Muscle of arm (tissue), 12 donors: ENCODE data around the gene ULBP3. TPM values are rescaled to one million over a fixed set of nuclear protein-coding genes. Genes with fewer than 3 reads are reported as not detected.
A peak's percentile ranks its signal among the peaks of the same experiment; 100 is the strongest.
"Not testable (repeated sequence)": the region's sequence is repeated elsewhere in the genome, so short reads cannot be mapped to it uniquely, and the experiment has no call there.

Experiments
- DNase-seq: peaks from one replicate; pipeline ENCODE4 v3.0.0-alpha.2; 2013
- polyA plus RNA-seq, 12 donors: library from polyadenylated mRNA; unstranded; fragments of 120-200 nt; gene quantifications; one replicate each; pipeline ENCODE4 v1.2.1, GENCODE V29; 2013; ENCODE audit not compliant: insufficient read length in 12 of 12

Gene ULBP3
- polyA plus RNA-seq, 12 donors, result 1.0 to 3.2 (median 2.3) TPM; not detected in 2

DNA sequence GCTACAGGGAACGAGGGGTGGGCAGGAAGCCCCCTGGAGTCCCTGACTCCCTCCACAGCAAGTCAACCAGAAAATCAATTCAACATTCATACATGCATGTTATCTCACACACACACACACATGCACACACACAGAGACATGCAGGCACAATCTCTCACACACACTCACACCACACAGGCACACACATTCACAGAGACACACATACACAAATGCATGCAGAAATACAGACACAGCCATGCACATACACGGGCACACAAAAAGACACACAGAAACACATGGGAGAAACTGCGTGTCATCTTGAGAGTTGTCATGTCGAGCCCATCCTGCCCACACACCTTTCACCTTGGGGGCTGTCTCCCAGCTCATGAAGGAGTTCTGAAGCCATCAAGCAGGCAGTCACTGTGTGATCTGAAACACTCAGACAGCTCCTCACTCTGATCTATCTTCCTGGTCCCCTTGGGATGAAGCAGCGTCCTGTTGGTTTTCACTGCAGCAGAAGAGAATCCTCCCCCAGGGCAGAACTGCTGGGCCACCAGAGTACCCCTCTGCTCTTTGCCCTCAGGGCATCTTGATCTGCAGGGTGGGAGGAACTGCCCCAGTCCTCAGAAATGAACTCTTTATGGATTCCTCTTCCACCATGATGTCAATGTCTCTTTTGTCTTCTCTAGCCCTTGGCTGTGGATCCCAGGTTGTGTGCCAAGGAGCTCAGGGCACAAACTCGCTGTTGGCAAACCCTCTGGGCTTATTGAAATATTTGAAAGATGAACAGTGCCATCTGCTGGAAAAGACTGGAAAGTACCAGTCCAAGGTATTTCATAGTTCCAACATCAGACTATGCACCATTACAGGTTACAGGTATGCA, 52.4 kb downstream of the ULBP3 start:
- DNase-seq, result peak; percentile 58

DNA sequence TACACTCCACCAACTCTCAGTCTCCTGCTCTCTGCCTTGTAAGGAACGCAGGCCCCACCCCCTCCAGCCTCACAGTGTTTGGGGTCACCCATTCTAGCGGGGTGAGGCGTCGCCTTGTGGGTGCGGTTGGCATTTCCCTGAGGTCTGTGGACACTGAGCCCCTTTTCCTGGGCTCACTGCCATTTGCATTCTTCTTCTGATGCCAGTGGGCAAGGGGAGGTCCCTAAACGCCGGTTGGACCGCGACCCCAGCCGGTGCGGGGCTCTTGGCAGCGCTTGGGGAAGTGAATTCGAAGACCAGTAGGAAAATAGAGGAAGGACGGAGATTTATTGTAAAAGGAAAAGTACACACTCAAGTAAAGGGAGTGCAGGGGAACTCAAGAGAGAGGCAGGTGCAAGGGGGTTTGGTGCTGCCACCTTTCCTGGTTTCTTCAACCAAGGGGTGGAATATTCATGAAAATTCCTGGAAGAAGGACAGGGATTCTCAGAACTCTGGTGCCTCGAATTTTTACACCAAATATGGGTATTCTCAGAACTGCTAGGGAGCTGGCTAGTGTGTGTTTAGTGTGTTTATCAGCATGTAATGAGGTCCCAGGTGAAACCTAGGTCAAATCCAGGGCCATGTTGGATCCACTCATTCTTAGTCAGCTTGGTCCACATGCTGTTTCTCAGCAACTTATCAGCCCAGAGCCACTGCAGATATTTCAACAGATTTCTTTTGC, 53.5 kb downstream of the ULBP3 start:
- DNase-seq, result not testable (repeated sequence)

DNA sequence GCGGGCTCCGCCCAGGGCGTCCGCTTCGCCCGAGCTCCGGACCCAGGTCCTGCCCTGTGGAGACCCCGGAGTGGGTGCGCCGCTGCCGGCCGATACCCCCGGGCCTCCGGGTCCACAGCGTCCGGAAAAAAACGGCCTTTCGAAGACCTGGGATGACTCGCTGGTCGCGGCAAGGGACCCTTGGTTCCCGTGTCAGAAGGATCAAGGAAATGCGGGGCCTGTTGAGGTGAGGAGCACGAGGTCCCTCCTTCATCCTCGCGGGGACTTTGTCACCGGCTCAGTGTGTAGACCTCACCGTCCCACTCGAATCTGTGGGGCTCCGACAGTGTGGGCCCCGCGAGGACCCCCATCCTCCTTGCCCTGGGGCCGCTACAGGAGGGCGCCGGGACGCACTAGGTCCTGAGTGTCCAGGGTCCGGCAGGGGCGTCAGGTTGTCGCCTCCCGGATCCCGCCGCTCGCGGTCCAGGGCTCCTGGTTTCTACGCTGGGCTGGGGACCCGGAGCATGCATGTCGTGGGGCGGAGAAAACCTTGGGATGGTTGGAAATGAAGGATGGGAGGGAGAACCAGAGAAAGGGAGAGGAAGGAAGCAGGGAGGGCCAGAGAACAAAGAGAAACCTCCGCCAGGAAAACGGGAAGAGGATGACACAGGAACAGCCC, 54.2 kb downstream of the ULBP3 start:
- not testable (repeated sequence) for DNase-seq

- not testable (repeated sequence) for DNase-seq
Observed at GRCh38 chr6:150013785-150014622, 54.9 kb downstream of the ULBP3 start.

DNA sequence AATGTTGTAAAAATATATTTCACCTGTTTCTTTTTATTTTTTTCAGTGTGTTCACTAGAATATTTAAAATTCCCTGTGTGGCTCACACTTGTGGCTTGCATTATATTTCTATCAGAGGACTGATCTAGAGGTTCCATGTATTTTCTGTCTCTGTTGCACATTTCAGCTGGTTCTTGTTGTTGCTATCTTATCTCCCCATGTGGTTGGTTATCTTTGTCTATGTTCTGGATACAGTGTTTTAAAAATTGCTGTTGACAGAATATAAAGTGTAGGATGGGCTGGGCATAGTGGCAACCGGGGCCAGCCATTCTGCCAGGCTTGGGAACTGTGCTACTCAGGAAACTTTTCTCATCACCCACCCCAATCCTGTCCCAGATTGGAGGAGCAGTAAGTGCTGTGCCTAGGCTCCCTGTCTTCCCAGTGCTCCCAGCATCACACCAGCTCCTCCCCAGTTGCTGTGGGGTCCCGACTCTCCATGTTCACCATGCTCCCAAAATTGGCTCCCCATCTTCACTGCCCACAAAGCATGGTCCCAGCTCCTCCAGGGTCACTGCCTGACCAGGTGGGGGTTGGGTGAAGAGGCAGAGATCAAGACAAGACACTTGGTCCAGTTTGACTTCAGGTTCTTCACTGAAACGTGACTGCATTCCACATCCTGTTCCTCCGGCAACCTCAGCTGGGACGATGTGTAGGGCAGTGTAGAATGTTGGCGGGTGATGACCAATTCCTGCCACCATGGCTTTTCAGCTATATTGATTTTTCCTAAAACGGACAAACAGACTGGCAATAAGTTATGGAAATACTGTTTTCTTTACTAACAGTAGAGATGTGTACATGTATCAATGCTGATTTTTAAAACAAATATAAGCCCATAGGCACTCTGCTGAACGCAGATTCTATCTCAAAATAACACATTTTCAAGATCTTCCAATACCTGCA, 55.8 kb downstream of the ULBP3 start:
- DNase-seq, result not testable (repeated sequence)

Other genes with a start within 250 kb of the ULBP3 start
- 10 to 100 TPM in 11 of 12 donors, not detected in 1; 16.6 to 33.3 (median 24.4) TPM for gene LRP11, start 204.8 kb downstream of the ULBP3 start, polyA plus RNA-seq
- gene RAET1E, start 171.0 kb downstream of the ULBP3 start, polyA plus RNA-seq, result 1 to 10 TPM in 5 of 12 donors, under 1 TPM in 5, not detected in 2; 0.11 to 2.1 (median 0.97) TPM
- gene RAET1G, start 146.0 kb downstream of the ULBP3 start, polyA plus RNA-seq, result under 1 TPM in 8 of 12 donors, not detected in 4; 0.21 to 0.62 (median 0.42) TPM
- gene ULBP2, start 127.1 kb downstream of the ULBP3 start, polyA plus RNA-seq, result under 1 TPM in 10 of 12 donors, not detected in 2; 0.20 to 0.86 (median 0.36) TPM
- 1 to 10 TPM in 1 of 12 donors, under 1 TPM in 9, not detected in 2; 0.21 to 1.2 (median 0.61) TPM for gene ULBP1, start 105.2 kb downstream of the ULBP3 start, polyA plus RNA-seq
- gene RAET1L, start 43.6 kb downstream of the ULBP3 start, polyA plus RNA-seq, result under 1 TPM in 4 of 12 donors, not detected in 8; 0.16 to 0.99 (median 0.71) TPM
- 100 to 1,000 TPM in 1 of 12 donors, 10 to 100 TPM in 11; 15.2 to 477 (median 41.9) TPM for gene PPP1R14C, start 73.9 kb upstream of the ULBP3 start, polyA plus RNA-seq